MCF 10A (cell line): ENCODE results near the gene CYSLTR1. TPM values are rescaled to one million over a fixed set of nuclear protein-coding genes. Genes with fewer than 3 reads are reported as not detected.

Experiments
- BruUV-seq: library from RNA; stranded (reverse); fragments of 400-500 nt; replicated peaks from 2 replicates; lab custom pipeline; 2021; lab: Mats Ljungman, UMichigan
- CTCF ChIA-PET: fragments of 300-600 bp; sonication (Branson Sonifier 250); formaldehyde crosslinking; extraction: SDS; loops from one replicate; lab custom pipeline; 2021; ENCODE audit warnings: antibody characterized with exemption, inconsistent platforms; lab: Yijun Ruan, JAX
- POLR2A ChIA-PET: fragments of 300-600, 350-650 bp; sonication (Branson Sonifier 250); formaldehyde crosslinking; extraction: SDS; loops from one replicate; lab custom pipeline; 2020; ENCODE audit warnings: antibody characterized with exemption, inconsistent platforms; lab: Yijun Ruan, JAX
- DNase-seq: peaks from one replicate; pipeline ENCODE4 v3.0.0-alpha.2; 2018; ENCODE audit not compliant: unreplicated experiment
- H3K27ac Mint-ChIP-seq: one replicate; pipeline ENCODE4 v1.8.0; 2022; ENCODE audit warnings: mild to moderate bottlenecking, low read depth, mixed read lengths; ENCODE audit not compliant: unreplicated experiment
- H3K27me3 Mint-ChIP-seq: one replicate; pipeline ENCODE4 v1.8.0; 2022; ENCODE audit warnings: mixed read lengths; ENCODE audit not compliant: insufficient read depth, unreplicated experiment
- H3K36me3 Mint-ChIP-seq: one replicate; pipeline ENCODE4 v1.8.0; 2022; ENCODE audit warnings: mild to moderate bottlenecking, moderate library complexity, mixed read lengths; ENCODE audit not compliant: insufficient read depth, unreplicated experiment
- H3K4me1 Mint-ChIP-seq: one replicate; pipeline ENCODE4 v1.8.0; 2022; ENCODE audit warnings: mixed read lengths; ENCODE audit not compliant: insufficient read depth, unreplicated experiment
- H3K4me3 Mint-ChIP-seq: one replicate; pipeline ENCODE4 v1.8.0; 2022; ENCODE audit warnings: mild to moderate bottlenecking, moderate library complexity, mixed read lengths; ENCODE audit not compliant: unreplicated experiment
- H3K9me3 Mint-ChIP-seq: one replicate; pipeline ENCODE4 v1.8.0; 2022; ENCODE audit warnings: mixed read lengths; ENCODE audit not compliant: unreplicated experiment
- intact Hi-C: fragments of 100-400 bp; cut with micrococcal nuclease; formaldehyde crosslinking; loops from 2 replicates; pipeline ENCODE4 v1.14.1; 2022
- total RNA-seq: library from RNA; stranded (reverse); gene quantifications from 2 replicates; pipeline ENCODE4 v1.2.3, GENCODE V29; 2022
- TF ChIP-seq, protein P1 (sequence below): fragments of 200-600 bp; IDR thresholded peaks from one replicate; pipeline ENCODE4 v1.8.0; 2022; ENCODE audit warnings: antibody characterized with exemption, mild to moderate bottlenecking; ENCODE audit not compliant: unreplicated experiment

The CYSLTR1 gene
- total RNA-seq, 1 experiment from 2014 or later, result 0.16 TPM

DNA sequence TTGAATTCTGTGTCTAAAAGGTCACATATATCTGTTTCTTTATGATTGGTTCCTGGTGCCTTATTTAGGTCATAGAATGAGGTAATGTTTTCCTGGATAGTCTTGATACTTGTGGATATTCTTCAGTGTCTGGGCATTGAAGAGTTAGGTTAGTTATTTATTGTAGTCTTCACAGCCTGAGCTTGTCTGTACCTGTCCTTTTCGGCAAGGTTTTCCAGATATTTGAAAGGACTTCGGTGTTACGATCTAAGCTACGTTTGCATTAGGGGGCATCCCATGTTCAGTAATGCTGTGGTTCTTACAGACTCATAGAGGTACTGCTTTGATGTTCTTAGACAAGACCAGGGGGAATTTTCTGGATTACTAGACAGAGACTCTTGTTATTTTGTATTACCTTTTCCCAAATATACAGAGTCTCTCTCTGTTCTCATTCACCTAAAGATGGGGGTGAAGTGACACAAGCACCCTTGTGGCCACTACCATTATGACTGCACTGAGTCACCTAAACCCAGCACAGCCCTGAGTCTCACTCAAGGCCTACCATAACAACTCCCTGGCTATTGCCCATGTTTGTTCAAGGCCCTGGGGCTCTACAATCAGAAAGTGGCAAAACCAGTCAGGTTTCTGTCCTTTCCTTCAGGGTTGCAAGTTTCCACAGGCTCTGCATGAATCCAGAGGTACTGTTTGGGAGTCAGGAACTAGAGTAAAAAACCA, 30.1 kb upstream of the CYSLTR1 start:
- no TSS peak for BruUV-seq
- H3K9me3 Mint-ChIP-seq, result peaks cover 30% of the 10 kb centered on the region
- H3K4me1 Mint-ChIP-seq, result no peaks in the 10 kb centered on the region
- no peaks in the 10 kb centered on the region for H3K36me3 Mint-ChIP-seq
- DNase-seq, result no peak
- CTCF ChIA-PET, result no interaction called here
- intact Hi-C loops, result no loop called here
- POLR2A ChIA-PET, result no interaction called here
- TF ChIP-seq, protein P1, sequence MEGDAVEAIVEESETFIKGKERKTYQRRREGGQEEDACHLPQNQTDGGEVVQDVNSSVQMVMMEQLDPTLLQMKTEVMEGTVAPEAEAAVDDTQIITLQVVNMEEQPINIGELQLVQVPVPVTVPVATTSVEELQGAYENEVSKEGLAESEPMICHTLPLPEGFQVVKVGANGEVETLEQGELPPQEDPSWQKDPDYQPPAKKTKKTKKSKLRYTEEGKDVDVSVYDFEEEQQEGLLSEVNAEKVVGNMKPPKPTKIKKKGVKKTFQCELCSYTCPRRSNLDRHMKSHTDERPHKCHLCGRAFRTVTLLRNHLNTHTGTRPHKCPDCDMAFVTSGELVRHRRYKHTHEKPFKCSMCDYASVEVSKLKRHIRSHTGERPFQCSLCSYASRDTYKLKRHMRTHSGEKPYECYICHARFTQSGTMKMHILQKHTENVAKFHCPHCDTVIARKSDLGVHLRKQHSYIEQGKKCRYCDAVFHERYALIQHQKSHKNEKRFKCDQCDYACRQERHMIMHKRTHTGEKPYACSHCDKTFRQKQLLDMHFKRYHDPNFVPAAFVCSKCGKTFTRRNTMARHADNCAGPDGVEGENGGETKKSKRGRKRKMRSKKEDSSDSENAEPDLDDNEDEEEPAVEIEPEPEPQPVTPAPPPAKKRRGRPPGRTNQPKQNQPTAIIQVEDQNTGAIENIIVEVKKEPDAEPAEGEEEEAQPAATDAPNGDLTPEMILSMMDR, result no peak
- no peak overlapping the region for H3K4me3 Mint-ChIP-seq
- H3K27ac Mint-ChIP-seq, result no peak overlapping the region
- H3K27me3 Mint-ChIP-seq, result no peaks in the 10 kb centered on the region

DNA sequence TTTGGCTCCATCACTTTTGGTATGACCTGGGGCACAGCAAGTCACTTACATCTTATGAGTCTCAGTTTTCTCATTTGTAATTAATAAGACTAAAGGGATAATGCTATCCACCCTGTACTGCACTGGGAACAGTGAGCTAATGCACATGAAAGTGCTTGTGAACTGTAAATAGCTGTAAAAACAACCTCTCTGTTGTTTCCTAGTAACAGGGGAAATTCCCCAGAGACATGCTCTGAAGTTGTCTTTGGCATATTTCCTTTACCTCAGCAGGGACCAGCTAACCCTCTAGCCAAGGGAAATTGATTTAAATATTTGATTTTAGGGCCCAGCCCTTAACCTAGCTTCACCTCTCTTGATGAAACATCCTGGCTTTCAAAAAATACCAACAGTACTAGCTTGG, 6.1 kb upstream of the CYSLTR1 start:
- H3K27me3 Mint-ChIP-seq, result no peaks in the 10 kb centered on the region
- POLR2A ChIA-PET, result no interaction called here
- peaks cover 10% of the 10 kb centered on the region for H3K4me1 Mint-ChIP-seq
- CTCF ChIA-PET, result no interaction called here
- TF ChIP-seq, protein P1, result no peak
- H3K27ac Mint-ChIP-seq, result no peak overlapping the region
- intact Hi-C loops, result no loop called here
- peak; percentile 7 for DNase-seq
- H3K9me3 Mint-ChIP-seq, result peaks cover 10% of the 10 kb centered on the region
- BruUV-seq, result no TSS peak
- H3K4me3 Mint-ChIP-seq, result no peak overlapping the region
- no peaks in the 10 kb centered on the region for H3K36me3 Mint-ChIP-seq

DNA sequence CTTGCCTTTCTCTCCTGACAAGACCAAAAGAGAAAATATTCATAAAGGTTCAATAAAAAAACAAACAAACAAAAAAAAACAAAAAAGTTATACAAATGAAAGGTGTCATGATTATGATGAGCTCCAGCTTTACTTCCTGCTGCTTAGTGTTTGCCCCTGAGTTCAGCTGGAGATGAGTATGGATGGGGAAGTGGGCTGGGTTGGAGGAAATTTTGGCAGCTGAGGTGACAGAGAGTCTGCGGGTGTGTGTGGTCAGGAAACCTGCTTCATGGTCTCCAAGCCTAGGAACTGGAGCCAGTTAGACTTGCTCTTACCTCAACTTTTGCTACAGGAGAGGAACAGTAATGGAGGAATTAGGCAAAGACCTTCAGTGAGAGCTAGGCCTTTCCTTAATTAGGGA, 4.3 kb upstream of the CYSLTR1 start:
- no peak for DNase-seq
- ChIA-PET CTCF (interaction anchor here (0.8 kb wide), 1 partner anchor 44 kb away, joined by 3 read pairs; no protein-coding TSS in a partner anchor), POLR2A (no interaction called here)
- H3K4me1 Mint-ChIP-seq, result peaks cover 10% of the 10 kb centered on the region
- H3K27me3 Mint-ChIP-seq, result no peaks in the 10 kb centered on the region
- no peak overlapping the region for H3K27ac Mint-ChIP-seq
- TF ChIP-seq, protein P1, result no peak
- H3K36me3 Mint-ChIP-seq, result no peaks in the 10 kb centered on the region
- no peak overlapping the region for H3K4me3 Mint-ChIP-seq
- BruUV-seq, result no TSS peak
- H3K9me3 Mint-ChIP-seq, result peaks cover 8% of the 10 kb centered on the region
- intact Hi-C loops, result no loop called here

DNA sequence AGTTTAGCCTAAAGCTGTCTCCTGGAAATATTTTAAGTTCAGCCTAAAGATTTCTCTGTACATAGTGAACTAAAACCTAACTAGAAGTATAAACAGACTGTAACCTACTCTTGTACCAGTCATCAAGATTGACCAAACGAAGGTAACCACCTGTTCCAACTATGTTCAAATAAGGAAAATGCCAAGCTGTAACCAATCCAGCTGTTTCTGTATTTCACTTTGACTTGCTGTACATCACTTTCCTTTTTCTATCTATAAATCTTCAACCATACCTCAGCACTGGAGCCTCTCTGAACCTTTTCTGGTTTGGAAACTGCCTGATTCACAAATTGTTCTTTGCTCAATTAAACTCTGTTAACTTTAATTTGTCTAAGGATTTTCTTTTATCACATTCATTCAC, 3.1 kb upstream of the CYSLTR1 start:
- H3K4me3 Mint-ChIP-seq, result no peak overlapping the region

More for the DNA sequence above, 3.1 kb upstream of the CYSLTR1 start:
- ChIA-PET POLR2A (no interaction called here), CTCF (interaction anchor here (0.6 kb wide), 1 partner anchor 209 kb away, joined by 5 read pairs; no protein-coding TSS in a partner anchor)
- intact Hi-C loops, result no loop called here
- no peaks in the 10 kb centered on the region for H3K27me3 Mint-ChIP-seq
- no peaks in the 10 kb centered on the region for H3K36me3 Mint-ChIP-seq
- H3K4me1 Mint-ChIP-seq, result peaks cover 10% of the 10 kb centered on the region
- peaks cover 8% of the 10 kb centered on the region for H3K9me3 Mint-ChIP-seq
- no peak overlapping the region for H3K27ac Mint-ChIP-seq
- BruUV-seq, result no TSS peak
- no peak for DNase-seq
- TF ChIP-seq, protein P1, result no peak
